ENCODE data around the gene PLXNA2. TPM values are rescaled to one million over a fixed set of nuclear protein-coding genes. Genes with fewer than 3 reads are reported as not detected.

The PLXNA2 gene
- total RNA-seq, 1 donor from 2014 or later, result 1.7 TPM

DNA sequence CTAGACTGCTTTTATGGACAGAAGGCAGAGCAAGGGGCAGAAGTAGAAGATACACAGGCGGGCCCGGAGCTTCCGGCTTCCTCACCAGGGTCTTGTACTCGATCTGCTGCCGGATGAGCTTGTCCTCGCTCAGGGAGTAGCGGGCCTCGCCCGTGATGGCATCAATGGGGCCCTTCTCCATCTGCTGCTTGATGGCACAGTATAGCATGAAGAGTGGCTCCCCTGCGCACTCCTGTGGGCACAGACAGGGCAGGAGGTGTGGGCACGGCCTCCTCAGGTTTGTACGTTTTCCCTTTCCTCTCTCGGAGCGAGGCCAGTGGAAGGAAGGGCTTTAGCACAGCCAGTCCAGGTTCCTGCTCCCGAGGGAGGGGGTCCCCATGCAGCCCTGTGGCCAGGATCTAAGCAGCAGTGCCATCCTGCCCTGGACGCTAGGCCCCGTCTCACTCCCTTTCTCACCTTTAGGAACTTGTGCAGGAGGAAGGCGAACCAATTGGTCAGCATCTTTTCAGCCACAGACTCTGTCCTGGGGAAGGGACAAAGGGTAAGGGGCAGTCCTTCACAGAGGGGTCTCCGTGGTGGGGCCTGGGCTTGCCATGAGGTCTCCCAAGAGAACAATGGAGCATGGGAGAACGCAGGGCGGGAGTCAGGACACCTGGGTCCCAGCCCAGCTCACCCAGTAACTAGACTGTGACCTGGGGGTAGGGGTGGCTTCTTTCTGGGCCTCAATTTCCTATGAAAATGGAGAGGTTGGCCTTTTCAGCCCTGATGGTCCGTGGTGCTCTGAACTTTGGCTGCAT, 204.4 kb downstream of the PLXNA2 start:
- no peak overlapping the region for H2AFZ ChIP-seq (replicated peaks)
- Mint-ChIP-seq H3K4me1 (peaks cover 14% of the 10 kb centered on the region), H3K9me3 (no peaks in the 10 kb centered on the region), H3K27me3 (ENCODE audit: insufficient read depth, low read depth) (peaks cover 3% of the 10 kb centered on the region), H3K27ac (no peak overlapping the region), H3K4me3 (no peak overlapping the region), H3K36me3 (peaks cover 24% of the 10 kb centered on the region)
- no peaks in the 10 kb centered on the region for H3K9me3 ChIP-seq (ENCODE audit: low read depth)
- H3K27me3 ChIP-seq, result no peaks in the 10 kb centered on the region
- no peaks in the 10 kb centered on the region for H4K20me1 ChIP-seq (ENCODE audit: low read depth)
- H3K9ac ChIP-seq, result no peak overlapping the region
- H3K27ac ChIP-seq, result no peak overlapping the region
- no peaks in the 10 kb centered on the region for H3K79me2 ChIP-seq (ENCODE audit: low read depth)
- no peak overlapping the region for H3K4me2 ChIP-seq
- peaks cover 24% of the 10 kb centered on the region for H3F3A ChIP-seq (ENCODE audit: low read depth)
- TF ChIP-seq EZH2 (IDR thresholded peaks at IDR 0.05), result no peak
- H3K4me3 ChIP-seq, result no peak overlapping the region
- no peaks in the 10 kb centered on the region for H3K36me3 ChIP-seq
- no peak for DNase-seq (ENCODE audit: low spot score)
- peaks cover 30% of the 10 kb centered on the region for H3K4me1 ChIP-seq

DNA sequence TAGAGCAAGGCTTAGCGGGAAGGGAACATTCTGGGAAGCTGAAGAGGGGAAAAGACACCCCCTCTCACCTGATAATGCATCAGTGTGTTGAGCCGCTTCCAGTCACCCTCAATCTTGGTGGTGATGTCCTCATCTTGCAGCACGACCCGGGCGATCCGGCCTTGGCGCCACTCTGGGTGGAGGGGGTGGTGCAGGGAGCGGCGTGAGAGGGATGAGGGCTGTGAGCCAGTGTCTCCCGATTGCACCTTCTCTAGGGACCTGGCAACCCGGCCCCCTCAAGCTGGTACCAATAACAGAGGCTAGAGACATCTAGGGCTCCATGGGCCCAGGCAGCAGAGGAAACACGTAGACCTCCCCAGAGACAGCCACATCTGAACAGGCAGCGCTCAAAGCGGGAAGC, 205.9 kb downstream of the PLXNA2 start:
- H3K36me3 Mint-ChIP-seq, result peaks cover 14% of the 10 kb centered on the region
- H3K4me3 ChIP-seq, result no peak overlapping the region
- H3K4me1 ChIP-seq, result peaks cover 29% of the 10 kb centered on the region
- no peaks in the 10 kb centered on the region for H3K9me3 Mint-ChIP-seq
- no peak overlapping the region for H3K27ac ChIP-seq
- H3K27ac Mint-ChIP-seq, result no peak overlapping the region
- TF ChIP-seq EZH2 (IDR thresholded peaks at IDR 0.05), result no peak
- TF ChIP-seq, protein P1, sequence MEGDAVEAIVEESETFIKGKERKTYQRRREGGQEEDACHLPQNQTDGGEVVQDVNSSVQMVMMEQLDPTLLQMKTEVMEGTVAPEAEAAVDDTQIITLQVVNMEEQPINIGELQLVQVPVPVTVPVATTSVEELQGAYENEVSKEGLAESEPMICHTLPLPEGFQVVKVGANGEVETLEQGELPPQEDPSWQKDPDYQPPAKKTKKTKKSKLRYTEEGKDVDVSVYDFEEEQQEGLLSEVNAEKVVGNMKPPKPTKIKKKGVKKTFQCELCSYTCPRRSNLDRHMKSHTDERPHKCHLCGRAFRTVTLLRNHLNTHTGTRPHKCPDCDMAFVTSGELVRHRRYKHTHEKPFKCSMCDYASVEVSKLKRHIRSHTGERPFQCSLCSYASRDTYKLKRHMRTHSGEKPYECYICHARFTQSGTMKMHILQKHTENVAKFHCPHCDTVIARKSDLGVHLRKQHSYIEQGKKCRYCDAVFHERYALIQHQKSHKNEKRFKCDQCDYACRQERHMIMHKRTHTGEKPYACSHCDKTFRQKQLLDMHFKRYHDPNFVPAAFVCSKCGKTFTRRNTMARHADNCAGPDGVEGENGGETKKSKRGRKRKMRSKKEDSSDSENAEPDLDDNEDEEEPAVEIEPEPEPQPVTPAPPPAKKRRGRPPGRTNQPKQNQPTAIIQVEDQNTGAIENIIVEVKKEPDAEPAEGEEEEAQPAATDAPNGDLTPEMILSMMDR (IDR thresholded peaks at IDR 0.05), result no peak
- no peak for TF ChIP-seq EZH2phosphoT487 (IDR thresholded peaks at IDR 0.05)
- peaks cover 3% of the 10 kb centered on the region for H3K27me3 Mint-ChIP-seq (ENCODE audit: insufficient read depth, low read depth)
- H3K9ac ChIP-seq, result no peak overlapping the region
- no peaks in the 10 kb centered on the region for H4K20me1 ChIP-seq (ENCODE audit: low read depth)
- H3K9me3 ChIP-seq (ENCODE audit: low read depth), result no peaks in the 10 kb centered on the region
- H3K4me1 Mint-ChIP-seq, result peaks cover 12% of the 10 kb centered on the region
- H3K27me3 ChIP-seq, result no peaks in the 10 kb centered on the region
- H3K4me2 ChIP-seq, result no peak overlapping the region
- no peaks in the 10 kb centered on the region for H3K79me2 ChIP-seq (ENCODE audit: low read depth)
- DNase-seq (ENCODE audit: low spot score), result no peak
- H3F3A ChIP-seq (ENCODE audit: low read depth), result peaks cover 24% of the 10 kb centered on the region
- no peaks in the 10 kb centered on the region for H3K36me3 ChIP-seq
- no peak overlapping the region for H2AFZ ChIP-seq (replicated peaks)
- no peak overlapping the region for H3K4me3 Mint-ChIP-seq

DNA sequence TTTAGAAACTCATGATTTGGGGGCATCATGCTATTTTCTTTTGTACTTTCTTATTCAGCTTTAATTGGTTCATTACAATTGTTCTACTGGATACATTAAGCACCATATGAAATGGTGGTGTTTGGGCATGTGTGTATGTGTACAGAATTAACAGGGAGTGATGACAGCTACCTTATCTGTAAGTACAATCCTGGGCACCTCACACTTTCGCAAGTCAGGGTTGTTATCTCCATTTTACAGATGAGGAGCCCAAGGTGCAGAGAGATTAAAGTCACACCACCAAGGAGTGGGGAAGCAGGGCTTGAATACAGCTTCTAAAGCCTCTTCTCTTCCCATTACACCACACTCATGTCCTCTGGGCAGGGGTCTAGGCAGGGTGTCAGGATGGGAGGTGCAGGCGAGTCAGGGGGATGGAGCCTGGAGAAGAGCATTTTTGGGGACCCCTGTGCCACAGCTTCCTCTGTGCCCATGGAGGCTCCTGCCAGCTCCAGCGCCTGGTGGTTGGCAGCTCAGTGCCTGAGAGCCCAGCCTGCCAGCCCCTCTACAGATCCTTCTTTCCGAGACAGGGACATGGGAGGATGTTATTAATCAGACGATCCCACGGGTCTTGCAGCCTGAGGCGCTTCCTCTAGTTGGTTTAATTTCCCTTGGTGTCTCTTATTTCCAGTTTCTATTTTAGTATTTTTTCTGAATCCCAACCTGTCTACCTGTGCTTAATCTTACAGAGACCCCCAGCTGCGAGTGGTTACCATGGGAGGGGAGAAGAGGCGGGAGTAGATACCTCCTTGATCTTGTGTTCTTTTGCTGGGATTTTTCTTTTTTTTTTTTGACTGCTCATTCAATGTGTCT, 207.0 kb downstream of the PLXNA2 start:
- H3K27me3 ChIP-seq, result no peaks in the 10 kb centered on the region
- no peak overlapping the region for H3K4me3 ChIP-seq
- no peaks in the 10 kb centered on the region for H3K9me3 ChIP-seq (ENCODE audit: low read depth)
- H4K20me1 ChIP-seq (ENCODE audit: low read depth), result no peaks in the 10 kb centered on the region
- H3K9ac ChIP-seq, result no peak overlapping the region
- no peak for DNase-seq (ENCODE audit: low spot score)
- TF ChIP-seq EZH2phosphoT487 (IDR thresholded peaks at IDR 0.05), result no peak
- TF ChIP-seq, protein P1 (IDR thresholded peaks at IDR 0.05), result no peak
- no peak for TF ChIP-seq EZH2 (IDR thresholded peaks at IDR 0.05)
- H3K9me3 Mint-ChIP-seq, result no peaks in the 10 kb centered on the region
- H3K4me2 ChIP-seq, result no peak overlapping the region
- peaks cover 20% of the 10 kb centered on the region for H3K36me3 Mint-ChIP-seq
- peaks cover 9% of the 10 kb centered on the region for H3K4me1 Mint-ChIP-seq
- H3F3A ChIP-seq (ENCODE audit: low read depth), result peaks cover 24% of the 10 kb centered on the region
- no peaks in the 10 kb centered on the region for H3K79me2 ChIP-seq (ENCODE audit: low read depth)
- H3K4me3 Mint-ChIP-seq, result no peak overlapping the region
- H3K4me1 ChIP-seq, result peaks cover 23% of the 10 kb centered on the region
- peaks cover 3% of the 10 kb centered on the region for H3K27me3 Mint-ChIP-seq (ENCODE audit: insufficient read depth, low read depth)
- H3K36me3 ChIP-seq, result no peaks in the 10 kb centered on the region
- H3K27ac ChIP-seq, result no peak overlapping the region
- no peak overlapping the region for H2AFZ ChIP-seq (replicated peaks)
- no peak overlapping the region for H3K27ac Mint-ChIP-seq
